HepG2 (cell line): ENCODE data around the gene DSCAML1.

Source experiments
- BCLAF1 ChIP-seq: fragments of 450-650 bp; IDR thresholded peaks from 2 replicates; pipeline ENCODE4 v1.6.1; 2017; ENCODE audit warnings: mild to moderate bottlenecking
- CEBPZ ChIP-seq: IDR thresholded peaks from 2 replicates; pipeline ENCODE4 v1.6.1; 2012; ENCODE audit warnings: low read length, improper control_type of control experiment
- CTCF ChIP-seq: sonication (generic); formaldehyde crosslinking; IDR thresholded peaks from 2 replicates; pipeline ENCODE4 v1.5.0; 2020; ENCODE audit warnings: mild to moderate bottlenecking, missing genetic modification reagents, moderate library complexity
- HOXA7 ChIP-seq: sonication (generic); formaldehyde crosslinking; IDR thresholded peaks from 2 replicates; pipeline ENCODE4 v1.8.1; 2022; ENCODE audit warnings: mild to moderate bottlenecking, missing genetic modification reagents, moderate library complexity
- PHF21A ChIP-seq: sonication (generic); formaldehyde crosslinking; IDR thresholded peaks from 2 replicates; pipeline ENCODE4 v1.5.0; 2020; ENCODE audit warnings: mild to moderate bottlenecking, missing genetic modification reagents
- POLR2A ChIP-seq, 2 experiments: IDR thresholded peaks; 2 replicates each; pipeline ENCODE4 v1.6.1; 2011; ENCODE audit warnings: low read depth in 2 of 2, low read length in 2 of 2, mild to moderate bottlenecking in 1 of 2, moderate library complexity in 1 of 2; ENCODE audit not compliant: insufficient read depth in 1 of 2
- SALL2 ChIP-seq: sonication (generic); formaldehyde crosslinking; IDR thresholded peaks from 2 replicates; pipeline ENCODE4 v1.8.1; 2023; ENCODE audit warnings: mild to moderate bottlenecking, missing genetic modification reagents, inconsistent platforms
- TBP ChIP-seq: sonication (generic); formaldehyde crosslinking; IDR thresholded peaks from 2 replicates; pipeline ENCODE4 v1.5.0; 2020; ENCODE audit warnings: missing genetic modification reagents
- ZNF124 ChIP-seq: sonication (generic); formaldehyde crosslinking; IDR thresholded peaks from 2 replicates; pipeline ENCODE4 v1.4.0; 2020; ENCODE audit warnings: missing genetic modification reagents
- ZNF430 ChIP-seq: sonication (generic); formaldehyde crosslinking; IDR thresholded peaks from 2 replicates; pipeline ENCODE4 v1.9.0; 2021; ENCODE audit warnings: mild to moderate bottlenecking, missing genetic modification reagents
- ZNF660 ChIP-seq: sonication (generic); formaldehyde crosslinking; IDR thresholded peaks from 2 replicates; pipeline ENCODE4 v1.5.1; 2020; ENCODE audit warnings: mild to moderate bottlenecking, low read depth, missing genetic modification reagents, borderline replicate concordance

- TF ChIP-seq POLR2A (IDR thresholded peaks at IDR 0.05; ENCODE audit: insufficient read depth in 1 of 2, low read depth in 2 of 2, low read length in 2 of 2) (no peak), HOXA7 (CRISPR knock-in tag) (no peak), ZNF124 (CRISPR knock-in tag) (no peak), BCLAF1 (no peak), TBP (CRISPR knock-in tag) (no peak), ZNF660 (no peak), CEBPZ (no peak), CTCF (no peak), ZNF430 (CRISPR knock-in tag) (no peak), SALL2 (CRISPR knock-in tag) (no peak), PHF21A (no peak)
Measured at GRCh38 chr11:117473481-117474091, 323.4 kb downstream of the DSCAML1 start.
